K562 (cell line): ENCODE data around the gene KCND3. TPM values are rescaled to one million over a fixed set of nuclear protein-coding genes. Genes with fewer than 3 reads are reported as not detected.

ENCODE experiments used
- ATAC-seq: fragments of 200-7000 bp; cut with Tn5 transposase; 3 replicates; pipeline ENCODE4 v1.9.1; 2020; ENCODE audit warnings: moderate library complexity
- BruUV-seq: library from RNA; stranded (reverse); fragments of 400-500 nt; replicated peaks from 2 replicates; lab custom pipeline; 2021; lab: Mats Ljungman, UMichigan
- CTCF ChIA-PET: fragments of 300-600 bp; formaldehyde crosslinking; extraction: SDS; loops from one replicate; lab custom pipeline; 2021; ENCODE audit warnings: low intra/inter-chr PET ratio; lab: Yijun Ruan, JAX
- POLR2A ChIA-PET: fragments of 300-600, 350-650 bp; sonication (Branson Sonifier 250); formaldehyde crosslinking; extraction: SDS; loops from one replicate; lab custom pipeline; 2021; ENCODE audit warnings: antibody characterized with exemption, inconsistent platforms; lab: Yijun Ruan, JAX
- DNase-seq, 4 experiments: peaks; one replicate each; pipeline versions ENCODE4 v3.0.0 to v3.0.0-alpha.2; 2011 to 2018; ENCODE audit warnings: low spot score in 3 of 4, mixed read lengths in 3 of 4; ENCODE audit errors: extremely low read depth in 1 of 4
- FAIRE-seq: peaks from 2 replicates; lab custom pipeline; 2011; peaks lifted over from hg19 to GRCh38; lab: Jason Lieb, UNC
- H2AFZ ChIP-seq: 2 replicates; pipeline ENCODE4 v1.6.0; 2011; ENCODE audit warnings: low read depth, low read length, control low read depth, inconsistent platforms
- H3K27ac ChIP-seq: fragments of 200-600 bp; 3 replicates; pipeline ENCODE4 v1.8.0; 2011; ENCODE audit warnings: low read depth, mild to moderate bottlenecking, control low read depth, inconsistent platforms, low read length, moderate library complexity, mixed read lengths; ENCODE audit errors: extremely low read depth
- H3K27me3 ChIP-seq, 2 experiments: fragments of 300-600 bp in 1 of 2; 2 replicates in 1 of 2; 3 replicates in 1 of 2; pipeline versions ENCODE4 v1.6.0 to v1.8.0; 2011; ENCODE audit warnings: inconsistent platforms in 2 of 2, low read length in 2 of 2, mild to moderate bottlenecking in 1 of 2, mixed read lengths in 1 of 2, moderate library complexity in 1 of 2; ENCODE audit not compliant: control insufficient read depth in 2 of 2, insufficient read depth in 2 of 2
- H3K36me3 ChIP-seq: fragments of 300-600 bp; 3 replicates; pipeline ENCODE4 v1.8.0; 2011; ENCODE audit warnings: mild to moderate bottlenecking, low read length, inconsistent platforms; ENCODE audit not compliant: control insufficient read depth, insufficient read depth
- H3K4me1 ChIP-seq, 2 experiments: fragments of 200-600 bp in 1 of 2; replicated peaks in 1 of 2; 2 replicates in 1 of 2; 3 replicates in 1 of 2; pipeline versions ENCODE4 v1.5.1 to v1.8.0; 2011; ENCODE audit warnings: inconsistent platforms in 2 of 2, low read length in 2 of 2, mild to moderate bottlenecking in 1 of 2, mixed read lengths in 1 of 2, moderate library complexity in 1 of 2; ENCODE audit not compliant: control insufficient read depth in 2 of 2, insufficient read depth in 2 of 2
- H3K4me2 ChIP-seq: 2 replicates; pipeline ENCODE4 v1.6.1; 2011; ENCODE audit warnings: low read length, control low read depth, inconsistent platforms, mixed read lengths; ENCODE audit not compliant: insufficient read depth
- H3K4me3 ChIP-seq: fragments of 200-600 bp; sonication (generic), shearing (Covaris generic); 2 replicates; pipeline ENCODE4 v1.5.1; 2016; ENCODE audit warnings: control low read depth, inconsistent platforms
- H3K79me2 ChIP-seq: fragments of 200-600 bp; 3 replicates; pipeline ENCODE4 v1.8.0; 2011; ENCODE audit warnings: low read length, inconsistent platforms; ENCODE audit not compliant: control insufficient read depth, insufficient read depth
- H3K9ac ChIP-seq, 2 experiments: 2 replicates each; pipeline versions ENCODE4 v1.6.0 to v1.6.1; 2011; ENCODE audit warnings: low read depth in 2 of 2, low read length in 2 of 2, control low read depth in 1 of 2, inconsistent platforms in 1 of 2, mild to moderate bottlenecking in 1 of 2, mixed read lengths in 1 of 2; ENCODE audit not compliant: insufficient read depth in 1 of 2
- H3K9me1 ChIP-seq: one replicate; pipeline ENCODE4 v1.6.0; 2011; ENCODE audit warnings: inconsistent platforms, mild to moderate bottlenecking, low read length, moderate library complexity; ENCODE audit not compliant: control insufficient read depth, insufficient read depth
- H3K9me3 ChIP-seq: replicated peaks from 2 replicates; pipeline ENCODE4 v1.5.1; 2011; ENCODE audit warnings: low read depth, low read length, inconsistent platforms; ENCODE audit not compliant: control insufficient read depth, insufficient read depth
- H4K20me1 ChIP-seq: replicated peaks from 2 replicates; pipeline ENCODE4 v1.6.1; 2011; ENCODE audit warnings: low read length, inconsistent platforms, mixed read lengths; ENCODE audit not compliant: control insufficient read depth, insufficient read depth
- HNRNPLL ChIP-seq: fragments of 200-400 bp; formaldehyde crosslinking; IDR thresholded peaks from 2 replicates; pipeline ENCODE4 v1.6.1; 2017; ENCODE audit warnings: low read length, low read depth, mild to moderate bottlenecking; ENCODE audit not compliant: poor library complexity, severe bottlenecking
- MEIS2 ChIP-seq: fragments of 450-650 bp; IDR thresholded peaks from 2 replicates; pipeline ENCODE4 v1.6.1; 2014; ENCODE audit warnings: mild to moderate bottlenecking; ENCODE audit not compliant: partially characterized antibody
- TFAM ChIP-seq: fragments of 250-450 bp; sonication (Bioruptor Pico); conservative IDR thresholded peaks from 2 replicates; pipeline ENCODE4 v1.5.0; 2021; ENCODE audit warnings: mild to moderate bottlenecking, moderate library complexity
- ZNF57 ChIP-seq: fragments of 450-650 bp; formaldehyde crosslinking; IDR thresholded peaks from 2 replicates; pipeline ENCODE4 v1.4.0; 2020; ENCODE audit warnings: mild to moderate bottlenecking, moderate library complexity
- WGBS: fragments of 100-300 bp; shearing (Covaris generic); methylation state at CpG from one replicate; pipeline ENCODE4 v1.1.6; 2016; ENCODE audit warnings: low coverage, mixed read lengths; ENCODE audit not compliant: insufficient coverage; ENCODE audit errors: missing lambda C conversion rate; 5-methylcytosine and 5-hydroxymethylcytosine counted together
- in situ Hi-C: fragments of 300-500 bp; cut with MboI; formaldehyde crosslinking; loops from 4 replicates; pipeline ENCODE4 v1.15.0; 2018; ENCODE audit warnings: inconsistent platforms, mixed read lengths
- intact Hi-C: fragments of 100-400 bp; cut with micrococcal nuclease; formaldehyde crosslinking; loops from 2 replicates; pipeline ENCODE4 v1.14.2; 2022
- polyA plus RNA-seq, 8 experiments: library from polyadenylated mRNA; depleted of rRNA in 4 of 8; stranded (reverse) in 5 of 8; unstranded in 3 of 8; fragments of >200 nt; fragmentation: Nextera tagmentation in 2 of 8; fragmentation: Illumina TruSeq in 1 of 8; extraction: Ambion mirVana in 2 of 8; extraction: Trizol in 1 of 8; gene quantifications; 2 replicates each; pipeline versions ENCODE4 v1.2.1 to v1.2.3, GENCODE V29; 2011 to 2014; ENCODE audit warnings: inconsistent platforms in 1 of 8, missing spikeins in 1 of 8
- total RNA-seq, 7 experiments: library from RNA; depleted of rRNA in 6 of 7; stranded (reverse); fragments of >200 nt in 6 of 7; fragmentation: Illumina TruSeq in 2 of 7; extraction: Trizol in 2 of 7; gene quantifications; 2 replicates each; pipeline versions ENCODE4 v1.2.1 to v1.2.3, GENCODE V29; 2011 to 2021; ENCODE audit warnings: low replicate concordance in 1 of 7
- TF ChIP-seq, protein P1 (sequence below): fragments of 200-800 bp; sonication (Bioruptor generic); IDR thresholded peaks from 2 replicates; pipeline ENCODE4 v1.6.1; 2017; ENCODE audit warnings: missing genetic modification characterization, missing compliant biosample characterization

The KCND3 gene
- total and polyA plus RNA-seq, 9 of the 15 experiments (the other 6 are each of a cell fraction or from before 2014, with no cell fraction given) = not detected

DNA sequence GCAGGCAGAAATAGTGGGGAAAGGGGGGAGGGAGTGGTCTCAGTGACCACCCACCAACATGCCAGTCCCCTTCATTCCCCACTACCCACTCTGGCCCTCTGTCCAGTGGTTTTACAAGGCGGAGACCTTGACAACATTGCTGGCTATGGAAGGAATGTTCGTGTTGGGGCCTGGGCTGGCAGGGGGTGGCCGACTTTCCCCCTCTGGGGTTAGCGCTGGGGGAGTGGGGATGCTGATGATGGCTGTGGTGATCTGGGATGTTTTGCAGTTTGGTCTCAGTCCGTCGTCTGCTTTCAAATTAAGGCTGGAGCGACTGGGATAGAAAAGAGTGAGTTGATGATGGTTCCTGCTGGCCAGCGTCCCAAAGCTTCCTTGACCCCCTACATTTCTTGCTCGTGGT is 213.5 kb downstream of the KCND3 start:
- intact Hi-C loops = no loop called here
- no peak overlapping the region for H3K4me3 ChIP-seq
- H3K36me3 ChIP-seq = no peaks in the 10 kb centered on the region
- BruUV-seq = no TSS peak
- whole genome bisulfite sequencing = under 1% methylated on average over 9 of the region's 9 CpGs
- in situ Hi-C loops = no loop called here
- no peaks in the 10 kb centered on the region for H3K79me2 ChIP-seq
- no peaks in the 10 kb centered on the region for H3K9me3 ChIP-seq
- no peak overlapping the region for H3K4me2 ChIP-seq
- ChIA-PET CTCF (no interaction called here), POLR2A (no interaction called here)
- H2AFZ ChIP-seq = no peak overlapping the region
- H3K9me1 ChIP-seq = no peaks in the 10 kb centered on the region
- H3K9ac ChIP-seq = no peak overlapping the region
- no peaks in the 10 kb centered on the region for H4K20me1 ChIP-seq
- no peak for ATAC-seq
- no peak for FAIRE-seq
- H3K27ac ChIP-seq = no peak overlapping the region
- TF ChIP-seq, protein P1, sequence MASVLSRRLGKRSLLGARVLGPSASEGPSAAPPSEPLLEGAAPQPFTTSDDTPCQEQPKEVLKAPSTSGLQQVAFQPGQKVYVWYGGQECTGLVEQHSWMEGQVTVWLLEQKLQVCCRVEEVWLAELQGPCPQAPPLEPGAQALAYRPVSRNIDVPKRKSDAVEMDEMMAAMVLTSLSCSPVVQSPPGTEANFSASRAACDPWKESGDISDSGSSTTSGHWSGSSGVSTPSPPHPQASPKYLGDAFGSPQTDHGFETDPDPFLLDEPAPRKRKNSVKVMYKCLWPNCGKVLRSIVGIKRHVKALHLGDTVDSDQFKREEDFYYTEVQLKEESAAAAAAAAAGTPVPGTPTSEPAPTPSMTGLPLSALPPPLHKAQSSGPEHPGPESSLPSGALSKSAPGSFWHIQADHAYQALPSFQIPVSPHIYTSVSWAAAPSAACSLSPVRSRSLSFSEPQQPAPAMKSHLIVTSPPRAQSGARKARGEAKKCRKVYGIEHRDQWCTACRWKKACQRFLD (CRISPR knock-in tag) = no peak
- TF ChIP-seq ZNF57 (CRISPR knock-in tag) (no peak), MEIS2 (no peak), HNRNPLL (no peak), TFAM (CRISPR knock-in tag) (no peak)
- H3K27me3 ChIP-seq = peaks cover 19 to 30% of the 10 kb centered on the region in 2 experiments; a peak in 4 of 5 replicates
- no peak for DNase-seq
- H3K4me1 ChIP-seq = no peaks in the 10 kb centered on the region
